ENCODE data around the gene OTOG.

Gene OTOG

GRCh38 chr11:17668166-17668565 is 121.1 kb downstream of the OTOG start (continued):
- TF ChIP-seq ZNF621 (tag by site-specific recombination; IDR thresholded peaks at IDR 0.05) (no peak), ZNF311 (tag by site-specific recombination; IDR thresholded peaks at IDR 0.05; ENCODE audit: borderline replicate concordance) (no peak), ZSCAN30 (tag by site-specific recombination; IDR thresholded peaks at IDR 0.05) (no peak), ZNF843 (tag by site-specific recombination; IDR thresholded peaks at IDR 0.05) (no peak), ZNF324 (tag by site-specific recombination; IDR thresholded peaks at IDR 0.05) (no peak), ZBTB21 (tag by site-specific recombination; IDR thresholded peaks at IDR 0.05) (no peak)

GRCh38 chr11:17672469-17672868 is 125.4 kb downstream of the OTOG start:
- no peaks in the 10 kb centered on the region for H3K4me1 ChIP-seq (ENCODE audit: control insufficient read depth, insufficient read depth, low read length)

More at GRCh38 chr11:17672469-17672868, 125.4 kb downstream of the OTOG start:
- CTCF ChIA-PET, result interaction anchor here (0.6 to 1.5 kb wide), 4 partner anchors 48 to 301 kb away, joined by 3 to 5 read pairs (median 3); no protein-coding TSS in a partner anchor
- POLR2A ChIA-PET, result no interaction called here
- Histone ChIP-seq H3K27ac (ENCODE audit: extremely low read depth, low read depth, low read length) (no peak overlapping the region), H3K4me3 (ENCODE audit: low read depth, low read length) (no peak overlapping the region), H3K9me3 (ENCODE audit: control insufficient read depth, insufficient read depth, low read depth, low read length) (no peaks in the 10 kb centered on the region), H3K36me3 (ENCODE audit: control insufficient read depth in 2 of 2, insufficient read depth in 1 of 2, low read length in 2 of 2) (no peaks in the 10 kb centered on the region)
- no peak for TF ChIP-seq PRDM10 (tag by site-specific recombination; IDR thresholded peaks at IDR 0.05)
- no peak for TF ChIP-seq MEIS1 (CRISPR knock-in tag; IDR thresholded peaks at IDR 0.05; ENCODE audit: borderline replicate concordance)
- TF ChIP-seq KLF9 (tag by site-specific recombination; IDR thresholded peaks at IDR 0.05; ENCODE audit: low read depth), result no peak
- no peak for TF ChIP-seq ZNF704 (tag by site-specific recombination; IDR thresholded peaks at IDR 0.05)
- no peak for TF ChIP-seq ZNF776 (tag by site-specific recombination; IDR thresholded peaks at IDR 0.05; ENCODE audit: borderline replicate concordance)
- TF ChIP-seq ZNF530 (tag by site-specific recombination; IDR thresholded peaks at IDR 0.05; ENCODE audit: low read depth), result no peak
- TF ChIP-seq ZNF548 (tag by site-specific recombination; IDR thresholded peaks at IDR 0.05), result no peak
- no peak for TF ChIP-seq ZSCAN18 (tag by site-specific recombination; IDR thresholded peaks at IDR 0.05)
- TF ChIP-seq ZBTB6 (tag by site-specific recombination; IDR thresholded peaks at IDR 0.05), result no peak
- no peak for TF ChIP-seq ZNF311 (tag by site-specific recombination; IDR thresholded peaks at IDR 0.05; ENCODE audit: borderline replicate concordance)
- no peak for TF ChIP-seq BCL6B (tag by site-specific recombination; IDR thresholded peaks at IDR 0.05)
- no peak for TF ChIP-seq PRDM4 (tag by site-specific recombination; IDR thresholded peaks at IDR 0.05)
- no peak for TF ChIP-seq ZNF473 (tag by site-specific recombination; IDR thresholded peaks at IDR 0.05)
- no peak for TF ChIP-seq HOXD13 (CRISPR knock-in tag; IDR thresholded peaks at IDR 0.05; ENCODE audit: borderline replicate concordance)
- no peak for TF ChIP-seq ZNF48 (tag by site-specific recombination; IDR thresholded peaks at IDR 0.05)
- TF ChIP-seq ZNF302 (tag by site-specific recombination; IDR thresholded peaks at IDR 0.05; ENCODE audit: low read depth), result no peak
- TF ChIP-seq ZNF202 (tag by site-specific recombination; IDR thresholded peaks at IDR 0.05; ENCODE audit: borderline replicate concordance), result no peak
- no peak for TF ChIP-seq ZNF747 (tag by site-specific recombination; IDR thresholded peaks at IDR 0.05)
- TF ChIP-seq ZNF791 (tag by site-specific recombination; IDR thresholded peaks at IDR 0.05), result no peak
- TF ChIP-seq ZNF362 (tag by site-specific recombination; IDR thresholded peaks at IDR 0.05), result no peak

Measured in HEK293 (cell line).